Neural crest cell (in vitro differentiated cells): ENCODE data around the gene PTPN18. TPM values are rescaled to one million over a fixed set of nuclear protein-coding genes. Genes with fewer than 3 reads are reported as not detected.
"Not testable (repeated sequence)": the region's sequence is repeated elsewhere in the genome, so short reads cannot be mapped to it uniquely, and the experiment has no call there.

ENCODE experiments used
- DNase-seq: peaks from one replicate; pipeline ENCODE4 v3.0.0; 2021; ENCODE audit warnings: low read depth, mixed read lengths, low spot score
- H3K27ac Mint-ChIP-seq: one replicate; pipeline ENCODE4 v1.8.0; 2021; ENCODE audit warnings: mild to moderate bottlenecking, mixed read lengths; ENCODE audit not compliant: unreplicated experiment
- H3K27me3 Mint-ChIP-seq: 2 replicates; pipeline ENCODE4 v1.8.0; 2021; ENCODE audit warnings: low read depth, mild to moderate bottlenecking, mixed read lengths
- H3K36me3 Mint-ChIP-seq: 2 replicates; pipeline ENCODE4 v1.8.0; 2021; ENCODE audit warnings: low read depth, mild to moderate bottlenecking, mixed read lengths
- H3K4me1 Mint-ChIP-seq: 2 replicates; pipeline ENCODE4 v1.8.0; 2021; ENCODE audit warnings: mixed read lengths
- H3K4me3 Mint-ChIP-seq: one replicate; pipeline ENCODE4 v1.8.0; 2021; ENCODE audit warnings: mild to moderate bottlenecking, mixed read lengths
- H3K9me3 Mint-ChIP-seq: 2 replicates; pipeline ENCODE4 v1.8.0; 2021; ENCODE audit warnings: mixed read lengths
- CTCF ChIP-seq: fragments of 200-600 bp; sonication (generic); conservative IDR thresholded peaks from 2 replicates; pipeline ENCODE4 v1.5.0; 2021; ENCODE audit warnings: antibody characterized with exemption, mild to moderate bottlenecking
- total RNA-seq: library from RNA; stranded (reverse); gene quantifications from 2 replicates; pipeline ENCODE4 v1.2.1, GENCODE V29; 2021

Gene PTPN18
- total RNA-seq, 1 donor from 2014 or later, result 31.3 TPM

DNA sequence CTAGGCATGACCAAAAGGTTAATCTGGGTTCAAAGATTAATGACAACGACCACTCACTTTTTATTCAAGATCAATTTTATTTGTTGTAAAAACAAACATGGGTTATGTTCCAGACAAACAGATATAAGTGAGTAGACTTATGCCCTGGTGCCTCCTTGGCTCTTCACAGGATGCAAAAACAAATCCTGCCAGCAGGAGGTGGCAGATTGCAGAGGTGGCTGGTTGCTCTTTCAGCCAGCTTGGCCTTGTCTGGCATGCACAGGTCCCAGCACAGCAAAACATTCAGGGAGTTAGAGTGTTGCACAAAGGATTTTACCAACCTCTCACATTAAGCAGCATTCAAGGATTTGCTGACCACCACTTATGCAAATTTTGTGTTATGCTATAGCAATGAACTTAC is 60.8 kb downstream of the PTPN18 start:
- H3K4me1 Mint-ChIP-seq, H3K9me3 Mint-ChIP-seq, H3K27me3 Mint-ChIP-seq, H3K36me3 Mint-ChIP-seq, H3K27ac Mint-ChIP-seq, H3K4me3 Mint-ChIP-seq: not testable (repeated sequence)
- peak; percentile 29 for TF ChIP-seq CTCF
- peak; percentile 38 for DNase-seq

- not testable (repeated sequence) for H3K4me1 Mint-ChIP-seq, H3K4me3 Mint-ChIP-seq, H3K27me3 Mint-ChIP-seq, DNase-seq, H3K36me3 Mint-ChIP-seq, H3K9me3 Mint-ChIP-seq, H3K27ac Mint-ChIP-seq
These were observed 63.0 kb downstream of the PTPN18 start for GRCh38 chr2:130418845-130419244.

Other genes with a start within 250 kb of the PTPN18 start
- 8.4 and 11.0 TPM in 2 replicates for gene POTEF, start 226.8 kb upstream of the PTPN18 start, total RNA-seq
- gene CCDC74B, start 210.9 kb upstream of the PTPN18 start, total RNA-seq, result 12.6 and 13.9 TPM in 2 replicates
- gene SMPD4, start 174.5 kb upstream of the PTPN18 start, total RNA-seq, result 91.7 and 103 TPM in 2 replicates
- 240 and 242 TPM in 2 replicates for gene MZT2B, start 173.8 kb upstream of the PTPN18 start, total RNA-seq
- not detected in 2 replicates for gene TUBA3E, start 157.6 kb upstream of the PTPN18 start, total RNA-seq
- 62.1 and 69.1 TPM in 2 replicates for gene IMP4, start 13.2 kb upstream of the PTPN18 start, total RNA-seq
- gene POTEI, start 153.3 kb downstream of the PTPN18 start, total RNA-seq, result 1.1 and 1.3 TPM in 2 replicates
- not detected in 2 replicates for gene CFC1B, start 165.2 kb downstream of the PTPN18 start, total RNA-seq
- gene CFC1, start 243.5 kb downstream of the PTPN18 start, total RNA-seq, result not detected in 2 replicates